Measurements from ENCODE around the gene YPEL4.

DNA sequence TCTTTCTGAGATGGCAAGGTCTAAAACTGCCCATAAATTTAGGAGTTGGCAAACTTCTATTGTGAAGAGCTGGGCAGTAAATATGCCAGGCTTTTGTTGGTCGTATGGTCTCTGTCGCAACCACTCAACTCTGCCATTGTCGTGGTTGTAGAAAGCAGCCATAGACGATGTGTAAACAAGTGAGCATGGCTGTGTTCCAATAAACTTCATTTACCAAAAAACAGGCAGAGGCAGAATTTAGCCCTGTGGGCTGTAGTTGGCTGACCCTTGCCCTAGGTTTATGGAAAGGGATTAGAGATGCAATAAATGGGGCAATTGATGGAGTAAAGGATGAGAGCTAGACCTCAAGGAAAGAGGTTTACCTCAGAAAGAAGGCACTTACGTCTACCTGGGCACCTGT is 17.6 kb downstream of the YPEL4 start:
- TF ChIP-seq, protein P1, sequence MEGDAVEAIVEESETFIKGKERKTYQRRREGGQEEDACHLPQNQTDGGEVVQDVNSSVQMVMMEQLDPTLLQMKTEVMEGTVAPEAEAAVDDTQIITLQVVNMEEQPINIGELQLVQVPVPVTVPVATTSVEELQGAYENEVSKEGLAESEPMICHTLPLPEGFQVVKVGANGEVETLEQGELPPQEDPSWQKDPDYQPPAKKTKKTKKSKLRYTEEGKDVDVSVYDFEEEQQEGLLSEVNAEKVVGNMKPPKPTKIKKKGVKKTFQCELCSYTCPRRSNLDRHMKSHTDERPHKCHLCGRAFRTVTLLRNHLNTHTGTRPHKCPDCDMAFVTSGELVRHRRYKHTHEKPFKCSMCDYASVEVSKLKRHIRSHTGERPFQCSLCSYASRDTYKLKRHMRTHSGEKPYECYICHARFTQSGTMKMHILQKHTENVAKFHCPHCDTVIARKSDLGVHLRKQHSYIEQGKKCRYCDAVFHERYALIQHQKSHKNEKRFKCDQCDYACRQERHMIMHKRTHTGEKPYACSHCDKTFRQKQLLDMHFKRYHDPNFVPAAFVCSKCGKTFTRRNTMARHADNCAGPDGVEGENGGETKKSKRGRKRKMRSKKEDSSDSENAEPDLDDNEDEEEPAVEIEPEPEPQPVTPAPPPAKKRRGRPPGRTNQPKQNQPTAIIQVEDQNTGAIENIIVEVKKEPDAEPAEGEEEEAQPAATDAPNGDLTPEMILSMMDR (IDR thresholded peaks at IDR 0.05; ENCODE audit: low read depth, low read length): no peak
- no peak for TF ChIP-seq POLR2A (IDR thresholded peaks at IDR 0.05; ENCODE audit: extremely low read depth, insufficient read length)
- no peak for TF ChIP-seq MYC (IDR thresholded peaks at IDR 0.05; ENCODE audit: low read depth, low read length)

All from NB4 (cell line).